Activated T-cell treated with anti-CD3 and anti-CD28 coated beads, Interleukin-2, amount 50 U/mL, for 24 hours (primary cell): ENCODE data around the gene HOXC5.
"Not testable (repeated sequence)": the region's sequence is repeated elsewhere in the genome, so short reads cannot be mapped to it uniquely, and the experiment has no call there.

ENCODE experiments used
- DNase-seq: peaks from one replicate; pipeline ENCODE4 v3.0.0-alpha.2; 2020
- H3K27ac Mint-ChIP-seq: 2 replicates; pipeline ENCODE4 v1.8.0; 2020; ENCODE audit warnings: mild to moderate bottlenecking, mixed read lengths
- H3K27me3 Mint-ChIP-seq: 2 replicates; pipeline ENCODE4 v1.8.0; 2020; ENCODE audit warnings: mixed read lengths
- H3K36me3 Mint-ChIP-seq: 2 replicates; pipeline ENCODE4 v1.8.0; 2020; ENCODE audit warnings: low read depth, mixed read lengths
- H3K4me1 Mint-ChIP-seq: 2 replicates; pipeline ENCODE4 v1.8.0; 2020; ENCODE audit warnings: low read depth, mixed read lengths
- H3K4me3 Mint-ChIP-seq: 2 replicates; pipeline ENCODE4 v1.8.0; 2020; ENCODE audit warnings: mild to moderate bottlenecking, moderate library complexity, mixed read lengths
- H3K9me3 Mint-ChIP-seq: 2 replicates; pipeline ENCODE4 v1.8.0; 2020; ENCODE audit warnings: mixed read lengths

Gene HOXC5

DNA sequence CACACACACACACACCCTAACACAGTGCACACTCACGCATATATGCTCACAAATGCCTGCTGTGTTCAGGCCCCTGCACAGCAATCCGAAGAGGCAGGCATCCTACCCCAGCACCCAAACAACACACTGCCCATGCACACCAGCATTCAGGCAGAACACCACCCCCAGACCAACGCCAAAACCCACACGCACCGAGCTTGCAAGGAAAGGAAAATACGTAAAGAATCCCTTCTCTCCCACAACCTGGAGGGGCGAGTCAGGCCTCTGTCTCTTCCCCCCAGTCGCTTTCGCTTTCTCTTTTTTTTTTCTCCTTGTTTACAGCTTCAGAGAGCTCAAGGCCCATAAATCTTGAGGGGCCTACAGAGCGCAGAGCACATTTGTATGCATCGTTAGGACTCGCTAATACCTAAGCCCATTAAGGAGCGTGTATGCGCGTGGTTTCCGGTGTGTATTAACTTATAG is 48.2 kb downstream of the HOXC5 start:
- peak overlapping the region; percentile 76 for H3K4me3 Mint-ChIP-seq
- H3K27me3 Mint-ChIP-seq, H3K36me3 Mint-ChIP-seq, H3K9me3 Mint-ChIP-seq: not testable (repeated sequence)
- DNase-seq = peak; percentile 54
- H3K27ac Mint-ChIP-seq = peak overlapping the region; percentile 53
- peaks cover 24% of the 10 kb centered on the region for H3K4me1 Mint-ChIP-seq

DNA sequence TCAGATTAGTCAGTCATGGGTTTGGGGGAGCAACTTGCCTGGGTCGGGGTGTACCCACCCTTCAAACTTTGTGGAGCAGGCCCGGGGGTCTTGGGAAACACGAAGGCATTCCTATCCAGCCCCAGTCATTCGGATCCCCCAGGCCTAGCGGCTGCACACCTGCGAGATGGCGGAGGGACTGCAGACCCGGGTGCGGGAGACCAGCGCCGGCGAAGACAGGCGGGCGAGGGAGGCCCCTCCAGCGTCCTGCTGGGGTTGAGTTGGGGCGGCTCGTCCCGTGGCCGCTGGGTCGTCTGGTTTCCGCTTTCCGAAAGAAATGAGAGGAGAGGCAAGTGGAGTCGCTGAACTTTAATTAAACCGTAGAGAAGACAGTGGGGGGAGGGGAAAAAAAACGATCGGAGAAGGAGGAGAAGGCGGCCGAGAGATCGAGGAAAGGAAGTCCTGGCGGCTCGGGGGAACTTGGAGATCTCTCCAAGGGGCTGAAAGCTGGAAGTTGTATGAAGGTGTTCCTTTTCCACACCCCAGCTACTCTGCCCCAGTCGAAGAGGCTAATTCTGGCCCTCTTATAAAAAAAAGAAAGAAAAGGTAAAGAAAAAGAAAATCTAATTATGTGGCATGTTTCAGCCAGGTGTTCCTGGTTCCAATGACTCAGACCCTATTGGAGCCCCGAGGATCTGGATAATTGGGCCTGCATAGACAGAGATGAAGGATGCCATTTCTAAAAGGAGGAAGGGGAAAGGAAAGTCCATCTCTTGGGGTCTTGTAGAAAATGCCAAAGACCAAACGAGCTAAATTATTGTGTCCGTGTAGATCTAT is 48.9 kb downstream of the HOXC5 start:
- H3K4me1 Mint-ChIP-seq = peaks cover 24% of the 10 kb centered on the region
- peak overlapping the region; percentile 76 for H3K4me3 Mint-ChIP-seq
- H3K27ac Mint-ChIP-seq = peak overlapping the region; percentile 53
- H3K9me3 Mint-ChIP-seq, H3K36me3 Mint-ChIP-seq, H3K27me3 Mint-ChIP-seq: not testable (repeated sequence)
- peak; percentile 67 for DNase-seq

DNA sequence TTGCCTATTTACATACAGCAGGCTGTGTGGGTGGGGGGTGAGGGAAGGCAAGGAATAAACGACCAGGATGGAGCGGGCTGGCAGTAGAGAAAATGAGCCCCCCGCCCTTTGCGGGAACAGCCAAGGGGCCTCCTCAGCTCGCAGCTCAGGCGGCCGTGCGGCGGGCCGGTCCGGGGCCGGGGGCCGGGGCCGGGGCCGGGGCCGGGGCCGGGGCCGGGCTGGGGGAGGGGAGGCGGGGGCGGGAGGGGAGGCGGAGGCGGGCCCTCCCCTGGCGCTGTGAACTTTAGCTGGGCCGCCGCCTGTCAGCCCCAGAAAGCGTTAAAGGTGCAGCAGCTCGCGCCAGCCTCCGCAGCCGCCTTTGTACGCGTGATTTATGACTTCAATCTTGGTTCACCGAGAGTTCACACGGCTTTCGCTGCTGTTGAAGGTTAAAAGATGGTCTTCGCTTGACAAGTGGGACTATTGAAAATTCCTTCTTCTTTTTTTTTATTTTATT is 49.6 kb downstream of the HOXC5 start:
- Mint-ChIP-seq H3K27me3 (no peaks in the 10 kb centered on the region), H3K9me3 (no peaks in the 10 kb centered on the region), H3K4me3 (peak overlapping the region; percentile 76), H3K36me3 (no peaks in the 10 kb centered on the region), H3K27ac (peak overlapping the region; percentile 53), H3K4me1 (peaks cover 24% of the 10 kb centered on the region)
- DNase-seq = peak; percentile 52
